GM18520 (cell line): ENCODE data around the gene RPL35.

Experiments used
- ATAC-seq: cut with Tn5 transposase; IDR thresholded peaks from one replicate; pipeline ENCODE4 v1.9.1; 2021; ENCODE audit not compliant: unreplicated experiment

RPL35 gene

DNA sequence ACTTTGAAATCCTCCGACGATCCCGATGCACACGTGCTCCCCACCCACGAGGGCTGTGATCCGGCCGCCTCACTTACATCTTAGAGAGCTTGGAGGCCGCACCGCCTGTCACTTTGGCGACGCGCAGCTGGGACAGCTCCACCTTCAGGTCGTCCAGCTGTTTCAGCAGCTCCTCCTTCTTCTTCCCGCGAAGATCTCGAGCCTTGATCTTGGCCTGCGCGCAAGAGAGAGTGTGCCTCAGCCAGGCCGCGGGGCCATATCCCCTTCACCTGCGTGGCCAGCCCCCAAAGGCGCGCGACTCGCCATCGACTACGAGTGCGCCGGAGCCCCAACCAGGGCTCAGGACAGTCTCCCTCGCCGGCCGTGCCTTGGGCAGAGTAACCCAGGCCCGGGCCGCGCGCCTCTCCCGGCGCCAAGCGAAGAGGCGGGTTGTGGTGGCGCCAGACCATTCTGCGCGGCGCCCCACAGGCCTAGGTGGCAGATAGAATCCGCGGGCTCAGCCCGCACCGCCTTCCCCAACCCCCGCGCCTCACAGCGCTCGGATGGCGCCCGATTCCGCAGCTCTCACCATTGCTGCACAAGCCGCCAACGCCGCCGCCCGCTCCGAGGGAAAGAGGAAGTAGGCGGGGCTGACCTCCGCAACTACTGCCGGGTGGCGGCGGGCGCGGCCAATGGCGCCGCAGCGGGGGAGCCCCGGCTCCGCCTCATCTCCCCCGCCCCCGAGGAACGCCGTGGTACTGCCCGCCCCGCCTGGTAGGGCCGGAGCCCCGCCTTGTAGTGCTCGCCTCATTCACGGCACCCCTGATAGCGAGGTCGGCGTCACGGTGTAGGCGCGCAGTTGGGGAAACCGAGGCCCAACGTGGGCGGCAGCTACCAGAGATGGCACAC lies at the start of gene RPL35, which contains the start of gene ARPC5L:
TSS of gene RPL35 (minus strand) at position 616 of the 888 bp plus-strand sequence. CDS start at position 571, 45 bp downstream.
TSS of gene ARPC5L (plus strand) at position 789 of the 888 bp plus-strand sequence. CDS start 7,161 bp downstream, outside the sequence.
- peak; percentile 90 for ATAC-seq

DNA sequence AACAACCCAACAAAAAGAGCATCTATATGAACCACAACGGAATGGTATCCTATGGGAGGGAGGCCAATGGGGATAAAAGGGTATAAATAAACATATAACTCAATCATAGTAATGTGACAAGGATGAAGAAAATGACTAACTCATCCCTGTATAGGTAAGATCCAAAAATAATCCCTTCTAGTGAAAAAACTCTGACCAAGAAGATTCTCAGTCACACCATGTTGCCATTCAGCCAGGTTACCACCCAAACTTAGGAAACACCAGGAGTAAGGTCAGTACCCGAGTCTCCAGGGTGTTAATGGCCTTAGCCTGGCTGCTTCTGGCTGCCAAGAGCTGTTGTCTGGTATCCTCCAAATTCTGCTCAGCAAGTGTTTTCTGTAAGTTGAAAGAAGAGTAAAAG lies 46.3 kb upstream of the RPL35 start:
- ATAC-seq, result no peak

DNA sequence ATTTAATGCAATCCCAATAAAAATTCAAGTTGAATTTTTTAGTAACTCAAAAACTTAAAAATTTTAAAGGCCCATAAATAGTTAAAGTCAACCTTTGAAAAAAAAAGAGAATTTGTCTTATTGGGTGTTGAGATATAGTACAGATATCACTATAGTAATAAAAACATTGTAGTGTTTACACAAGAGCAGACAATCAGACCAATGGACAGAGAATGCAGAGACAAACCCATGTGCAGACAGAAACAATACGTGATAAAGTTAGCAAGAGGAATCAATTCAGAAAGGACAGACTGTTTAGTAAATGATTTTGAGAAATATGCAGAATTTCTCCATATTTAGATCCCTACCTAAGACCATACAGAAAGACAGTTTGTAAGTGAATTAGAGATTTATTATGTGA lies 45.2 kb upstream of the RPL35 start:
- no peak for ATAC-seq

DNA sequence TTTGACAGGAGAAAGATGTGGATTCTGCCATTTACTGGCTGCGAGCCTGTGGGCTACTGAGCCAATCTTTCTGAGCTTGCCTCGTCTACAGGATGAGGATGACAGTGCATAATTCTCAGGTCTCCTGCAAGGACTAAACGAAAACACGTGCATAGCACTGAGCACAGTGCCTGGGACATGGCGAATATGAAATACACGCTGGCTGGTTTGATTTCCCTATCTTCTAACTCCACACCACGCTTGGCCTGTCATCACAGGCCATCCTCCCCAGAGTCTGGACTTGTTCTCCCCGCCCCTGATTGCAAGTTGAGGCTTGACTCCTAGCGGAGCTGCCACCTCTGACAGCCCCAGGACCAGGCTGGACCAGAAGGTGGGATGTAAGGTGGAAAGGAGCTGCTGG lies 38.1 kb upstream of the RPL35 start:
- no peak for ATAC-seq

DNA sequence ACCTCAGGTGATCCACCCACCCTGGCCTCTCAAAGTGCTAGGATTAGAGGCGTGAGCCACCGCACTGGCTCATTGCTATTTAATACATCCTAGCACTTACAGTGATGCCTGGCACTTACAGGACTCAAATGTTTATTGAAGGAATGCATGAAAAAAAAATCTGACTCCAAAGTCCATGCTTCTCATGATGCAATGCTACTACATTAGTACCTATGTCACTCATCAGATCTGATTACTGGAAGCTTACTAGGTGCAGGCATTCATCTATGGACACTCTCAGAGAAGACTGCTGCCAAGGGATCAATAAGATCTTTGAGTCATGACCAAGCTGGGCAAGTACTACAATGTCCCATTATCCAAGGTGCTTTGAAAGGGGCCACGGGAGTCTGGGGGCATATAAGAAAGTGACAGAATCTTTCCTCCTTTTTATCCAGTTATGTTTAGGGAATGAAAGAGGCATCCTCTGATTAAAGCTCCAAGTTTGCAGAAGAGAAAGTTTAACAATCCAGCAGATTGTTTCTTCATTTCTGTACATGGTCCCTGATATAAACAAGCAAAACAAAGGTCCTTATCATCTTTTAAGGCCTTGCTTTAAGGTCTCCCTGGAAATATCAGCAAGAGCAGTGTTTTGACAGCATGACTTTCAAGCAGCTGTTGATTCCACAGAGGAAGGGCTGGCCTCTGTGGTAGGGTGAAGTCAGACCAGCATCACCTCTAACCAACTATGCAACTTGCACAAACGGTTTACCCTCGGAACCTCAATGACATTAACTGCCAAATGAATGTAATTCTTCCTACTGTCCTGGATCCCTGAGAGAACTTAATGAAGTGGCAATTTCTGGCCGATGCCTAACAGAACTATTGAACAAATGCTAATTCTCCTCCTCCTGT lies 36.1 kb upstream of the RPL35 start:
- no peak for ATAC-seq

DNA sequence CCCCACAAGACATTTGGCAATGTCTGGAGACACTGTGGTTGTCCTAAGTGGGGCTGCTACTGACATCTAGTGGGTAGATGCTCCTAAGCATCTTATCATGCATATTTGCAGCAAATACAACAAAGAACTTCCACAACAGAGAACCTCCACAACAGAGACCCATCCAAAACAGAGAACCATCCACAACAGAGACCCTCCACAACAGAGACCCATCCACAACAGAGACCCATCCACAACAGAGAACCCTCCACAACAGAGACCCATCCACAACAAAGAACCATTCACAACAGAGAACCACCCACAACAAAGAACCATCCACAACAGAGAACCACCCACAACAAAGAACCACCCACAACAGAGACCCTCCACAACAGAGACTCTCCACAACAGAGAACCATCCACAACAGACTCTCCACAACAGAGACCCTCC lies 33.0 kb upstream of the RPL35 start:
- ATAC-seq, result no peak

DNA sequence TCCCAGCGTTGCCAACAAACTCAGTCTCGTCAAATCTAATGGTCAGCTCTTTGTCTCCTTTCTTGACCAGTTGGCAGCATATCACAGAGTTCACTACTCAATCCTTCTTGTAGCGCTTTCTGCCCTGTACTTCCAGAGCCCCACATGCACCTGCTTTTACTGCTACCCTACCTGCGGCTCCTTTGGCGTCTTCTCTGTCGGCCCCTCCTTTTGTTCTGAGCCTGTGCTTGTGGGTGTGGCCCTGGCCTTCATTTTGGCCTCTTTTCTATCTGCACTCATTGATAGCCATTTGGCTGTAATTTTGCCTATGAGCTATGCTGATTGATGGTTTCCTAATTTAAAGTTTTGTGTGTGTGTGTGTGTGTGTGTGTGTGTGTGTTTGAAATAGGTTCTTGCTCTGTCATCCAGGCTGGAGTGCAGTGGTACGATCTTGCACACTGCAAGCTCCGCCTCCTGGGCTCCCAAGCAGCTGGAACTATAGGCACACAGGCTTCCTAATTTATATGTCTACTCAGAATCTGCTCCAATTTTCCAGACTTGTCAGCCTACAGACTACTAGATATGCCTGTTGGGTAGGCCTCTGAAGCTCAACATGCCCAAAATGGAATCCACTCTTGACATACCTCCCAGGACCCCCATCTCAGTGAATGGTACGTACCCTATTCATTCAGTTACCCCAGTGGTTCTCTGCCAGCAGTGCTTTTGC lies 32.4 kb upstream of the RPL35 start:
- ATAC-seq, result no peak

DNA sequence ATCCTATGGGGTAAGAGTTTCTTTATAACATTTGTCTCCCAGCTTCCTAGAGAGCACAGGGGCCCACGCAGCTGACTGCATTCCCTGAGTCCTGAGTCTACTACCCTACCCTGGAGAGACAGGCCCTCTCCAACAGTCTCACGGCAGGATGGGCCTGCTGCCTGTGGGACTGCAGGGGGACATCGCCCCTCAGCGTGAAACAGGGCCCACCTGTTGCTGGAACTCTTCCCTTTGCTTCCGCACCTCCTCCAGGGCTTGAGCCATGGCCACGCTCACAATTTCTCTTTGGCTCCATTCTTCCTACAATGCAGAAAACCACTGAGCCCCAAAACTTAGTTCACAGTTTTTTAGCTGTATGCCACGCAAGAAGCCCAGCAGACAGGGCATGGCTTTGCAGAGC lies 28.4 kb upstream of the RPL35 start:
- no peak for ATAC-seq

DNA sequence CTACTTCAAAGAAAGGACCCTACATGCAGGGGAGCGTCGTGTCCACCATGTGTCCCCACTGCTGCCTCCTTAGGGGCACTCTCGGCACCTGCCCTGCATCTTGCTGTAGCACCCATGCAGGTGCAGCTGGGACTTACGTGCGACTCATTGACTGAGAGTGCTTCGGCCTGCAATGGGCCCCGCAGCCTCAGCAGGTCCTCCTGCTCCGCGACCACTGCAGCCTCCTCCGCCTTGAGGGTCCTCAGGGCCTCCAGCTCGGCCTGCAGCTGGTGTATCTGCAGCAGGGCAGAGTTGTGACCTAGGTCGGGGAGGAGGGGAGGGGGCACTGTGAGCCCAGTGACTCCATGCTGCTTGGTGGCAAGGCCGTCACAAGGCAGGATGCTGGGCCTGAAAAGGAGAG lies 27.2 kb upstream of the RPL35 start:
- ATAC-seq, result no peak

DNA sequence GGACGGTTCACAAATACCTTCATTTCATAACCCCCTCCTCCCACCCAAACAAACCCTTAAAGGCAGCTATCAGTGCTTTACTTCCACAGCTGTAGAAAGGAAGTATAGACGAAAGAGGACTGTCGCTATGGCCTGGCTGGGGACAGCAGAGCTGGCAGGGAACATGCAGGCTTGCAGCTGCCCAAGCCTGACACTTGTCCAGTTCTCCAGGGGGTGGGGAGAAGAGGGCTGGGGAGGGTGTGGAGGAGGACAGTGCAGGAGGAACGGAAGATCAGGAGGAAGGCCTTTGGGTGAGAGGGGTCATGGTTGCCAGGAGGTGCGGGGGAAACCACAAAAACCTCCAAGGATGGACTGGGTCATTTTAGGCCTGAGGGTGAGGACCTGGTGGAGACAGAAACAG lies 26.1 kb upstream of the RPL35 start:
- no peak for ATAC-seq

DNA sequence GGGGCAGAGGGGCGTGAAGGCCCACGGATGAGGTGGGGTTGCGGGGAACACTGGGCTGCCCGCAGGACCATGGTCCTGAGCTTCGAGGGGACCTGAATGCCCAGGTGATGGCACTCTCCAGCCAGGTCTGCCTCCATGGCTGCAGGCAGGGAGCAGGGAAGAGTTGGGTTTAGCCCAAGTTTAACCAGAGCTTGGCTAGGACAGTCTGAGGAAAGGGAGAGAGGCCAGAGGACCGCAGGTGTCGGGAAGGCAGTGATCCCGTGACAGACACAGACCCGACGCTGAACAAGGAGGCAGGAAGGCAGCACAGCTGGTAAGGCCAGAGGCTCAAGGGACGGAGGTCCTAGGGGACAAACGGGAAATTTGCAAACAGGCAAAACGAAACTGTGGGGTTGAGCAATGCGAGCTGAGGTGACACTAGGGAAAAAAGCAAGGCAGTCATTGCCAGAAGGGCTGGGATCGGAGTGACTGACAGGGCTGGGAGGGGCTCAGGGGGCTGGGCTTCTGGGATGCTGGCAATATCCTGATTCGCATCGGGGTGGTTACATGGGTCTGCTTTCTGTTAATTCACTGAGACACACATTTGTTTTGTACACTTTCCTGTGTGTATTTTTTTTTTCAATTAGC lies 25.2 kb upstream of the RPL35 start:
- no peak for ATAC-seq

DNA sequence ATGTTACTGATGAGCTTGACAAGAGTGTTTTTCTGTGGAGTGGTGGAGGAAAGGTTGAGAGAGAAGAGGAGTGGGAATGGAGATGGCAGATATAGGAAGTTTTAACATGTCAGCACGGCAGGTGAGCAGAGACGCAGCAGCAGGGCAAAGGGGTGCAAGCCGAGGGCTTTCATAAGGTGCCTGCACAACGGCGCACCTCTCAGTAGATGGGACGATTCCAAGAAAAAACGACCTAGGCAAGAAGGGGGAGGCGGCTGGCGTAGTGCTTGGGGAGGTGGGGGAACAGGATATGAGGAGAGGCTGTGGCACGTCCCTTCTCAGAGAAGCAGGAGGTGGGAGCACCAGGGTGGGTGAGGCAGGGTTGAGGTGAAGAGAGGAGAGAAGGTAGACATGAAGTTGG lies 24.7 kb upstream of the RPL35 start:
- ATAC-seq, result no peak

DNA sequence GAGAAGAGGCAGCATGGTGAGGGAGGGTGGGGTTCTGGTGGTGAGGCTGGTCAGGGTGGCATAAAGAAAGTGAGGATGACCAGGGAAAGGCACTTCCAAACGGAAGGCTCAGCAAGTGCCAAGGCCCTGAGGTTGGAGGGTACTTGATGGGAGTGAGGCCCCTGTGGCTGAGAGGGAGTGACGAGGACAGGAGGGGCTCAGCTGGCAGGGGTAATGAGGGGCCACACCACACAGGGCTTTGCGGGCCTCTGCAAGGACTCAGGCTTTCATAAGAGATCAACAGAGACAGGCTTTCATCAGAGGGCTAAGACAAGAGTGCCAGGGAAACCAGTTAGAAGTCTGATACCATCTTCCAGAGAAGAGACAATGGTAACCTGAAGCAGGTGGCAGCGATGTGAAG lies 23.8 kb upstream of the RPL35 start:
- no peak for ATAC-seq

DNA sequence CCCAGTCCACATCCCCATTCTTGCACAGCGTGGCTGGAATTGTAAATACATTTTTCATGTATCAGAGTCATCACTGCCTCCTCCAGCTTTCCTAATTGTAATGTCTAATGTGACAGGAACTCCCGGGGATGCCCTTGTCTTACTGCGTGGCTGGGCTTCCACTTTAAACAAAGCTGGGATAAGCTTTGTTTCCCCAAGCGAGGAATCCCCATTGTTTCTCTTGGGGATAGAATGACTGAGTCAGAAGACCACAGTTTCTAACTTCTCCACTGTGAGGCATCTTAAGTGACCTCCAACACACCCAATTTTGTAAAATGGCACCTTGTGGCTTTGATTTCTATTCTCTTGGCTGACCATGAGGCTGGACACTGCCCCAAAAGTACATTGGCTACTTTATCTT lies 22.6 kb upstream of the RPL35 start:
- no peak for ATAC-seq

DNA sequence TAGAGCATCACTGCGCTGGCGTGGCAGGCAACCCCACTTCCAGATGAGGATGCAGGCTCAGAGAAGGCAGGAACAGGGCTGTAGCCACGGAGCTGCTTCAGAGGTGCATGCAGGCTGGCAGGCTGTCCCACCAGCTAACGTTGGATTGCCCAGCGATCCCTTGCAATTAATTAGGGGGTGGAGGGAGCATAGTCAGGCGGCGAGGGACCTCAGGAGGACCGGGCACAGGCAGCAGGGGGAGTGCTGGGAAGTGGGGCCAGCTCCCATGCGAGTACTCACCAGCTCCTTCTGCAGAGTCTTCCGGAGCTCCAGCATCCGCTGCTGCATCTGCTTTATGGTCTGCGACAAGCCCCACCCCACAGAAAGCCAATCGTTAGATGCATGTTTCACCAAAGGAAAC lies 20.5 kb upstream of the RPL35 start:
- no peak for ATAC-seq

DNA sequence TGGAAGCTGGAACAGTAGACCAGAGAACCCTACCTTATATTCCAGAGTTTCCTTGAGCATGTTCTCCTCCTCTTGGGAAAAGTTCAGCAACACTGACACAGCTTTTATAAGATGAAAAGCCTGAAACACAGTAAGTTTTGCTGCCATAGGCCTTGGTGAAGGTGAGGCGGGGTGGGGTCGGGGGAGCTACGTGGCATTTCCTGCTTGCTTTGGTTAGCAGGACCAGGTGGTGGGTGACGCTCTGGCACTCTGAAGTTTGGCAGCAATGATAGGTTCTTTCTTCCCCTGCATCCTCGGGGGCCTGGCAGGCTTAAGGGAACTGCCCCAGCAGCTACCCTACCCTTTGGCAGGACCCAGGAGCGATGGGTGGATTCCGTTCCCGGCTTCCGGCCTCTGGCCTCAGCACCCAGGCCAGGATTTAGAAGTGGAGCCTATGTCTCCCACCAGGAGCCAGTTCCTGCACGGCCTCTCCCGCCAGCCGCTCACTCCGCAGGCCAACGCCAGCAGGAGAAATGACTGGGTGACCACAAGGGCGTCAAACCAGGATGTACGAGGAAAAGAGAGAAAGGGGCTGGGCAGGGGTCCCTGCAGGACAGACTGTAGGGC lies 19.5 kb upstream of the RPL35 start:
- no peak for ATAC-seq

DNA sequence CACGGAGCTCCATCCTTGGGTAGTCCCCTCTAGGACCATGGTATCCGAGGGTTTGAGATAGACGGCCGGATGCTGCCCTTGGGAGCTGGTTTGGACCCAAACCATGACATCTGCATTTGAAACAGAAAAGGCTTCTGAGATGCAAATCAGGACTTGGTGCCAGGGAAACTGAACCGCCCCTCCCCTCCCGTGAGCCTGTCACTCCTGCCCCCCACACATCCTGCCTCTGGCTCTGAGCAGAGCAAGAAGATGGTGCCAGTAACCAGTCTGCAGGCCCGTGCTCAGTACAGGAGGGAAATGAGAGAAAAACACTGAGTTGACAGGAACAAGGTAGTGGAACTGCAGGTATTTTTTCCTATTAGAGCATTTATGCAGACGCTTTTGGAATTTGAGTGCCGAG lies 18.7 kb upstream of the RPL35 start:
- ATAC-seq, result no peak

DNA sequence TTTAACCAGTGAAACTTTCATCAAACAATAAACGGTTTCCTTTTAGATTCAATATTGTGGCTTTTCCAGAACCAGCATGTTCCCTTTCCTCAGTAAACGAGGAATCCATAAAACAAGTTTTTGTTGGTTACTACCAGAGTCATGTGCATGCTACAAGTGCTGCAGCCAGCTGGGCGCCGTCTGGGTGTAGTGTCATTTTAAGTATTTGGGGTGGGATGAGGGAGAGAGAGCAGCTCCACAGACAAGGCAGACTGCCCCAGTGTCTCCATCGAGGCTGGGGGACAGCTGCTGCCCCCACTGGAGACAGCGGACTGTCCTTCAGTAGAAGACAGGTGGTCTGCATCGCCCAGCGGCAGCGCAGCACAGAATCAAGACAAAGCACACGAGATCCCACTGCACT lies 17.5 kb upstream of the RPL35 start:
- ATAC-seq, result no peak

DNA sequence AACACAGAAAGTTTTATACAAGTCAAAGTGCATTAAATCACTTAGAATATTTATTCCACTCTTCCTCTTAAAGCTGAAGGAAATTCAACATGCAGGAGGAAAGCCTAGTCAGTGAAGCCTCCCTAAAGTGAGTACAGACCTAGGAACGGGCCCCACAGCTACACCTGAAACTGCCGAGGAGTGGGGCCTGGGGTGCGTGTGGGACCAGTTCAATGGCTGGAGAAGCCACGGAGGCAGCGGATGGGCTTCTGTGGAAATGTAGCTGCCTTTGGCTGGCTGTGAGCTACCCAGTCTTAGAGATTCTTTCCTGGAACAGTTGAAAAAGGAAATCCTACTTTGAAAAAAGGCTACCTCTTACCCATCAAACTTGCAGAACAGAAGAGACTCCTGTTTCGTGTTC lies 16.8 kb upstream of the RPL35 start:
- ATAC-seq, result no peak

DNA sequence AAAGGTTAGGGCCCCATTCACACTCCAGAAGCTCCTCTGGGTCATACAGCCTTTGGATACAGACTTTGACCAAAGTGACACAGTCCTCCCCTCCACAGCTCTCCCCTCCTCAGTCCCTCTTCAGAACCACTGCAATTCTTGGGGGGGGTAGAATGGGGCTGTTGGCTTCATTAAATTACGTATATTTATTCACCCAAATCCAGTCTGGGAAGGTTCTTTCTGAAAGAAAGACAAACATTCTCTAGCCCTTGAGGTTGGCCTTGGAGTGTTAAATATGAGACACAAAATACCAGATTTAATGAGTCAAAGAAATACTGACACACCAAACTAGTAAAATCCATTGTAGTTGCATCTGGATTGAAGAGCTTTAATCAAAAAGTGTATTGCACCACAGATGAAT lies 16.3 kb upstream of the RPL35 start:
- no peak for ATAC-seq
